Regular cardiac myocyte (primary cell): ENCODE data around the gene MLN. TPM values are rescaled to one million over a fixed set of nuclear protein-coding genes. Genes with fewer than 3 reads are reported as not detected.

Experiments used
- total RNA-seq: library from RNA; depleted of rRNA; stranded (reverse); fragments of >200 nt; gene quantifications from 2 replicates; pipeline ENCODE4 v1.2.3, GENCODE V29; 2014

MLN gene, protein sequence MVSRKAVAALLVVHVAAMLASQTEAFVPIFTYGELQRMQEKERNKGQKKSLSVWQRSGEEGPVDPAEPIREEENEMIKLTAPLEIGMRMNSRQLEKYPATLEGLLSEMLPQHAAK
- not detected in 2 replicates for total RNA-seq

DNA sequence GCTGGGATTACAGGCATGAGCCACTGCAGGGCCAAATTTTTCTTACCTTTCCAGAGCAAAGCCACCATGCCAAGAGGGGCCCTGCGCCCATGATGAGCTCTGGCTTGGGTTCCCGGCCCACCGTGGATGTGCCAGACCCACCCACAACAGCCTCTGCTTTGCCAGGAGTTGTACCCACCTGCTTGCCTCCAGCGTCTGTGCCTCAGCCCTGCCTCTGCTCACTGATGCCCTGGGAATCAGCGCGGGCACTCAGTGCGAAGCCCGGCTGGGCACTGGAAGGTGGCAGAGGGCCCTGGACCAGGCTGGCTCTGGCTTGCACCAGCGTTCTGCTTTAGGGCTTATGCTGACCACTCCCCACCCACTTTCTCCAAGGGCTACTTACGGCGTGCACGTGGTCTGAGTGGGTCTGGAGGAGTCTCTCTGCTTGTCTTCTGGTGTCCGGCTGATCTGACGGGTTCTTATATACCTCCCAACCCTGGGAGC, at the start of gene MLN:
Gene MLN, minus strand, starts transcription at position 433 of the 483 bp plus-strand sequence. CDS start 2,840 bp downstream, outside the sequence.

DNA sequence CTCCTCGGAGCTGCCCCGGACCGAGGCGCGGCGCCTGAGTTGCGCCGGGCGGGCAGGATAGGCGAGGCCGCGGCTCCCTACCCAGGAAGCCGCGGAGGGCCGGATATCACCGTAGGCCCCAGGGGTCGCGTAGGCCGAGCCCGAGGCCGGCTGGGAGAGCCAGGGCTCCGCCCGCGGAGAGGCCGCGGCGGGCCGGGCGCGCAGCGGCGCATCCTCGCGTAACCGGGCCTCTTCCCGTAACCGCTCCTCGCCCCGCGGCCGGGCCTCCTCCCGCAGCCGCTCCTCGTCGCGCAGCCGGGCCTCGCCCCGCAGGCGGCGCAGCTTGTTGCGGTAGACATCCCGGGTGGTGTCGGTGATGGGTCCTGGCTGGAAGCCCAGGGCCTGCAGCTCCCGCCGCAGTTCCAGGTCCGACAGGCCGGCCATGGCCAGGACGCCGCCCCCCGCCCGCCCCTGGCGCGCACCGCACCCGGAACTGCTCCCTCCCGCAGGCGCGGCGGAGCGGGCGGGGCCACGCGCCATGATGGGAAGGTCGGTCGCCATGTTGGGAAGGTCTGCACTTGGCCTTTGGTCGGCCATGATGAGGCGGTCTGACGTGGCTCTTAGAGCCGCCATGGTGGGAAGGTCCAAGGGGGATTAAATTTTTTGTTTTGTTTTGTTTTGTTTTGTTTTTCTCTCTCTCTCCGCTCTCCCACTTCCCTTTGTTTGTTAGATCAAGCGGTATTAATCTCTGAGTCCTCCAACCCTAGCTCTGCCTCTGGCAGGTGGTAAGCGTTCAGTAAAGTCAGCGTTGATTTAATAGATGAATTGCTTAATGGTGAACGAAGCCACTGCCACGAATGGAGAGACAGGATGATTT, 14.9 kb downstream of the MLN start, which contains the start of gene LEMD2:
Gene LEMD2, minus strand, starts transcription at position 437 of the 856 bp plus-strand sequence. Its CDS starts 14 bp downstream, at position 423.

DNA sequence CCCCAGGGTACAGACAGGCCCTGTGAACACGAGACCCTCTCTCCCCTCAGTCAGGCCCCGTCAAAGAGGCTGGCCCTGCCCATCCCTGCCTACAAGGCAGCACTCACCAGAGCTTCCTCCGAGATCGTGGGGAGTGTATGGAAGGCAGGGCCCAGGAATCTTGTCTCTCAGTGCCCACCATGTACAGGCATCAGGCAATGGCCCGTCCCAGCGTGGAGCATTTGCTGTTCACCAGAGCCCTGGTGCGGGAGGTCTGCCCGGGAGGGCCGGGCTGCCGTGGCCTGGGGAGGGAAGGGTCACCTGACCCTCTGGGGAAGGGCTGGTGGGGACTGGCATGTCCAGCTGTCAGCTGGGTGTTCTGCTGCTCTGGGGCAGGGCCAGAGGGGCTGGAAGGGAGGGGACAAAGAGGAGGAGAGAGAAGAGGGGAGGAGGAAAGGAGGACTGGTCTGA, 57.1 kb downstream of the MLN start, which contains the start of gene IP6K3:
Gene IP6K3, minus strand, starts transcription at position 255 of the 450 bp plus-strand sequence. CDS start 11,429 bp downstream, outside the sequence.

Other genes starting within 250 kb of the MLN start
- 11.8 and 15.3 TPM in 2 replicates for gene BAK1, start 223.7 kb downstream of the MLN start, total RNA-seq
- 9.0 and 10.4 TPM in 2 replicates for gene ITPR3, start 182.7 kb downstream of the MLN start, total RNA-seq
- 17.8 and 32.0 TPM in 2 replicates for gene UQCC2, start 92.3 kb downstream of the MLN start, total RNA-seq
- gene IP6K3, start 57.1 kb downstream of the MLN start, total RNA-seq = under 0.01 and 0.28 TPM in 2 replicates
- gene LEMD2, start 14.9 kb downstream of the MLN start, total RNA-seq = 41.4 and 54.1 TPM in 2 replicates